ENCODE measurements around the gene ANKFN1. TPM values are rescaled to one million over a fixed set of nuclear protein-coding genes. Genes with fewer than 3 reads are reported as not detected.

ANKFN1 gene
- total RNA-seq, 1 experiment from 2014 or later = 0.49 TPM

DNA sequence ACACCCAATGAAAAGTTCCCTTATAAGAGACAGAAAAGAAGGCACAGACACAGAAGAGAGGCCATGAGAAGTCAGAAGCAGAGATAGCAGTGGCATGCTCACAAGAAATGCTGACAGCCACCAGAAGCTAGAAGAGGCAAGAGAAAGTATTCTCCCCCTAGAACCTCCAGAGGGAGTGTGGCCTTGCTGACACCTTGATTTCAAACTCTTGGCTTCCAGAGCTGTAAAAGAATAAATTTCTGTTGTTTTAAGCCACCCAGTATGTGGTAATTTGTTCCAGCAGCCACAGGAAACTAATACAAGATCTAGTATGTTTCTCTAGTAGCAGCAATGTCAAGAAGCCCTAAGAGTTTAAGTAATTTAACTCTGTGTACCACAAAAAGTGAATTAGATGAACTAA lies 353.1 kb downstream of the ANKFN1 start:
- TF ChIP-seq, protein P1, sequence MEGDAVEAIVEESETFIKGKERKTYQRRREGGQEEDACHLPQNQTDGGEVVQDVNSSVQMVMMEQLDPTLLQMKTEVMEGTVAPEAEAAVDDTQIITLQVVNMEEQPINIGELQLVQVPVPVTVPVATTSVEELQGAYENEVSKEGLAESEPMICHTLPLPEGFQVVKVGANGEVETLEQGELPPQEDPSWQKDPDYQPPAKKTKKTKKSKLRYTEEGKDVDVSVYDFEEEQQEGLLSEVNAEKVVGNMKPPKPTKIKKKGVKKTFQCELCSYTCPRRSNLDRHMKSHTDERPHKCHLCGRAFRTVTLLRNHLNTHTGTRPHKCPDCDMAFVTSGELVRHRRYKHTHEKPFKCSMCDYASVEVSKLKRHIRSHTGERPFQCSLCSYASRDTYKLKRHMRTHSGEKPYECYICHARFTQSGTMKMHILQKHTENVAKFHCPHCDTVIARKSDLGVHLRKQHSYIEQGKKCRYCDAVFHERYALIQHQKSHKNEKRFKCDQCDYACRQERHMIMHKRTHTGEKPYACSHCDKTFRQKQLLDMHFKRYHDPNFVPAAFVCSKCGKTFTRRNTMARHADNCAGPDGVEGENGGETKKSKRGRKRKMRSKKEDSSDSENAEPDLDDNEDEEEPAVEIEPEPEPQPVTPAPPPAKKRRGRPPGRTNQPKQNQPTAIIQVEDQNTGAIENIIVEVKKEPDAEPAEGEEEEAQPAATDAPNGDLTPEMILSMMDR (IDR thresholded peaks at IDR 0.05; ENCODE audit: unreplicated experiment) = no peak
- ChIA-PET CTCF (interaction anchor here (0.7 kb wide), 1 partner anchor 12 kb away, joined by 3 read pairs; no protein-coding TSS in a partner anchor), POLR2A (no interaction called here)
- H3K4me1 Mint-ChIP-seq (ENCODE audit: insufficient read depth, unreplicated experiment) = no peaks in the 10 kb centered on the region
- no peak overlapping the region for H3K4me3 Mint-ChIP-seq (ENCODE audit: unreplicated experiment)
- DNase-seq (ENCODE audit: unreplicated experiment) = no peak
- BruUV-seq (replicated peaks) = no TSS peak
- peaks cover 3% of the 10 kb centered on the region for H3K27me3 Mint-ChIP-seq (ENCODE audit: insufficient read depth, unreplicated experiment)
- H3K36me3 Mint-ChIP-seq (ENCODE audit: insufficient read depth, unreplicated experiment) = no peaks in the 10 kb centered on the region
- H3K27ac Mint-ChIP-seq (ENCODE audit: low read depth, unreplicated experiment) = no peak overlapping the region
- no peaks in the 10 kb centered on the region for H3K9me3 Mint-ChIP-seq (ENCODE audit: unreplicated experiment)
- intact Hi-C loops (cut with micrococcal nuclease) = no loop called here

- DNase-seq (ENCODE audit: unreplicated experiment) = no peak
- Mint-ChIP-seq H3K9me3 (ENCODE audit: unreplicated experiment) (no peaks in the 10 kb centered on the region), H3K4me1 (ENCODE audit: insufficient read depth, unreplicated experiment) (no peaks in the 10 kb centered on the region), H3K36me3 (ENCODE audit: insufficient read depth, unreplicated experiment) (no peaks in the 10 kb centered on the region), H3K27ac (ENCODE audit: low read depth, unreplicated experiment) (no peak overlapping the region), H3K4me3 (ENCODE audit: unreplicated experiment) (no peak overlapping the region), H3K27me3 (ENCODE audit: insufficient read depth, unreplicated experiment) (no peaks in the 10 kb centered on the region)
- TF ChIP-seq, protein P1 (IDR thresholded peaks at IDR 0.05; ENCODE audit: unreplicated experiment) = no peak
- ChIA-PET CTCF (interaction anchor here (0.6 kb wide), 1 partner anchor 575 kb away, joined by 3 read pairs; no protein-coding TSS in a partner anchor), POLR2A (no interaction called here)
- intact Hi-C loops (cut with micrococcal nuclease) = no loop called here
- BruUV-seq (replicated peaks) = no TSS peak
Measured at GRCh38 chr17:56510554-56511342, 357.5 kb downstream of the ANKFN1 start.

DNA sequence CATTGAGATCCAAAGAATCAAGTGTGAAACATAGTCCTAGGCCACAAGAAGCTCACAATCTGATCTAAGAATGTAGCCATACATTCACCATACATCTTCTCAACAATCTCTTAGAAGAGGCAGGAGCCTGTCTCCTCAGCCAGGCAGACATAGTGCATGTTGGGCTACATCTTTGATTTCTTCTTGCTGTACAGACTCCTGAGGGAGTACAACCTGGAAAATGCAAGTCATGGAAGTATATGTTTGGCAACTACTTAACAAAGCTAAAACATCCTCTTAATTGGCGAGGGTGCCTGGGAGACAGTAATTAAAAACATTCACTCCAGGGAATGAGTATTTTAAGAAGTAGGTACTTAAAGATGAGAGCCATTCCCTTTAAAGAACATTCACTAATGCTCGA lies 361.0 kb downstream of the ANKFN1 start:
- Mint-ChIP-seq H3K4me1 (ENCODE audit: insufficient read depth, unreplicated experiment) (no peaks in the 10 kb centered on the region), H3K27me3 (ENCODE audit: insufficient read depth, unreplicated experiment) (peaks cover 15% of the 10 kb centered on the region), H3K4me3 (ENCODE audit: unreplicated experiment) (no peak overlapping the region), H3K9me3 (ENCODE audit: unreplicated experiment) (no peaks in the 10 kb centered on the region), H3K36me3 (ENCODE audit: insufficient read depth, unreplicated experiment) (no peaks in the 10 kb centered on the region), H3K27ac (ENCODE audit: low read depth, unreplicated experiment) (no peak overlapping the region)
- intact Hi-C loops (cut with micrococcal nuclease) = no loop called here
- BruUV-seq (replicated peaks) = no TSS peak
- DNase-seq (ENCODE audit: unreplicated experiment) = no peak
- ChIA-PET POLR2A (no interaction called here), CTCF (no interaction called here)
- TF ChIP-seq, protein P1 (IDR thresholded peaks at IDR 0.05; ENCODE audit: unreplicated experiment) = no peak

GRCh38 chr17:56514899-56515298 lies 361.6 kb downstream of the ANKFN1 start:
- Mint-ChIP-seq H3K27me3 (ENCODE audit: insufficient read depth, unreplicated experiment) (peaks cover 15% of the 10 kb centered on the region), H3K27ac (ENCODE audit: low read depth, unreplicated experiment) (no peak overlapping the region), H3K36me3 (ENCODE audit: insufficient read depth, unreplicated experiment) (no peaks in the 10 kb centered on the region), H3K4me3 (ENCODE audit: unreplicated experiment) (no peak overlapping the region), H3K4me1 (ENCODE audit: insufficient read depth, unreplicated experiment) (no peaks in the 10 kb centered on the region), H3K9me3 (ENCODE audit: unreplicated experiment) (no peaks in the 10 kb centered on the region)
- BruUV-seq (replicated peaks) = no TSS peak
- CTCF ChIA-PET = no interaction called here
- intact Hi-C loops (cut with micrococcal nuclease) = no loop called here
- POLR2A ChIA-PET = no interaction called here
- no peak for DNase-seq (ENCODE audit: unreplicated experiment)
- TF ChIP-seq, protein P1 (IDR thresholded peaks at IDR 0.05; ENCODE audit: unreplicated experiment) = no peak

All from MCF 10A (cell line).